ENCODE results near the gene CGN.

Gene CGN

DNA sequence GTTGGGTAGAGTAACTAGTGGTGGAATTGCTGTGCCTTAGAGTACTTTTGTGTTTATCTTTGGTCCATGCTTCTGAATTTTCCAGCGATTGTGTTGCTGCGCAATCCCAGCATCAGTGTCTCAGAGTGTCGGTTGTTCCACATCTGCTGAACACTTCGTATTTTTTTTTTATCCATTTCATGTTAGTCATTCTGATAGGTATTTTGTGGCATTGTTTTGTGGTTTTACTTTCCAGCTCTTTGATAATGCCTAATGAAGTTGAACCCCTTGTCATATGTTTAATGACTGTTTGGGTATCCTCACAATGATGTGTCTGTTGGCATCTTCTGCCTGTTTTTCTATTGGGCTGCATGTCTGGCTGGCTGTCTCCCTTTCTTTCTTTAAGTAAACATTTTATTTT, 42.5 kb downstream of the CGN start:
- H3K4me3 ChIP-seq (ENCODE audit: low read depth, low read length), result no peak overlapping the region
- TF ChIP-seq, protein P1, sequence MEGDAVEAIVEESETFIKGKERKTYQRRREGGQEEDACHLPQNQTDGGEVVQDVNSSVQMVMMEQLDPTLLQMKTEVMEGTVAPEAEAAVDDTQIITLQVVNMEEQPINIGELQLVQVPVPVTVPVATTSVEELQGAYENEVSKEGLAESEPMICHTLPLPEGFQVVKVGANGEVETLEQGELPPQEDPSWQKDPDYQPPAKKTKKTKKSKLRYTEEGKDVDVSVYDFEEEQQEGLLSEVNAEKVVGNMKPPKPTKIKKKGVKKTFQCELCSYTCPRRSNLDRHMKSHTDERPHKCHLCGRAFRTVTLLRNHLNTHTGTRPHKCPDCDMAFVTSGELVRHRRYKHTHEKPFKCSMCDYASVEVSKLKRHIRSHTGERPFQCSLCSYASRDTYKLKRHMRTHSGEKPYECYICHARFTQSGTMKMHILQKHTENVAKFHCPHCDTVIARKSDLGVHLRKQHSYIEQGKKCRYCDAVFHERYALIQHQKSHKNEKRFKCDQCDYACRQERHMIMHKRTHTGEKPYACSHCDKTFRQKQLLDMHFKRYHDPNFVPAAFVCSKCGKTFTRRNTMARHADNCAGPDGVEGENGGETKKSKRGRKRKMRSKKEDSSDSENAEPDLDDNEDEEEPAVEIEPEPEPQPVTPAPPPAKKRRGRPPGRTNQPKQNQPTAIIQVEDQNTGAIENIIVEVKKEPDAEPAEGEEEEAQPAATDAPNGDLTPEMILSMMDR (IDR thresholded peaks at IDR 0.05; ENCODE audit: control insufficient read depth, extremely low read depth, insufficient read depth), result no peak
- DNase-seq (ENCODE audit: low read depth), result no peak

DNA sequence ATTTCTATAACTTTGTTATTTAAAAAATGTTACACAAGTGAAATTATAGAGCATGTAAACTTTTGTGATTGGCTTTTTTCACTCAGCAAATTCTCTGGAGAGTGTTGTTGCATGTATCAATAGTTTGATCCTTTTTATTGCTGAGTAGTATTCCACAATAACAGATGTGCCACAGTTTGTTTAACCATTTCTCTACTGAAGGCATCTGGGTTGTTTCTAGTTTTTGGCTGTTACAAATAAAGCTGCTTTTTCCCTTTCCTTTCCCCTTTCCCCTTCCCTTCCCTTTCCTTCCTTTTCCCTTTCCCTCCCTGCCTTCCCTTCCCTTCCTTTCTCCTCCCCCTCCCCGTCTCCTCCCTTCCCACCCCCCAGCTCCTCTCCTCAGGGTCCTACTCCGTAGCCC, 44.9 kb downstream of the CGN start:
- H3K4me3 ChIP-seq (ENCODE audit: low read depth, low read length), result no peak overlapping the region
- TF ChIP-seq, protein P1 (IDR thresholded peaks at IDR 0.05; ENCODE audit: control insufficient read depth, extremely low read depth, insufficient read depth), result no peak
- DNase-seq (ENCODE audit: low read depth), result no peak

DNA sequence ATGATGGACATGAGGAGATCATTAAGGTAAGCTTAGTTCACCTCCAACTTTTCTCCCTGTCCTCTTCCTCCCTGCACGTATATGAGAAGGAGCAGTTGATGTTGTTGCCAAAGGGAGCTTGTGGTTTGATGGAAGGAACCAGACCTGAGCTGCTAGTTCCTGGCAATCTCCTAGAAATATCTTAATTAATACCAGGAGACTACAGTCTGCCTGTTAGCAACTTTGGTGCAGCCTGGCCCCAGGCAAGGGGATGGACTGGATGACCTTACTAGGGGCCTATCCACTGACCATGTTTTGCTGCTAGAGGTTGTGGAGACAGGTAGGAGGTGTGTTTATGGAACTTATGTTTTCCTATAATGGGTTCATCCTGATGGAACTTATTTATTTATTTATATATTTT, 51.5 kb downstream of the CGN start:
- DNase-seq (ENCODE audit: low read depth), result no peak
- TF ChIP-seq, protein P1 (IDR thresholded peaks at IDR 0.05; ENCODE audit: control insufficient read depth, extremely low read depth, insufficient read depth), result no peak
- H3K4me3 ChIP-seq (ENCODE audit: low read depth, low read length), result no peak overlapping the region

DNA sequence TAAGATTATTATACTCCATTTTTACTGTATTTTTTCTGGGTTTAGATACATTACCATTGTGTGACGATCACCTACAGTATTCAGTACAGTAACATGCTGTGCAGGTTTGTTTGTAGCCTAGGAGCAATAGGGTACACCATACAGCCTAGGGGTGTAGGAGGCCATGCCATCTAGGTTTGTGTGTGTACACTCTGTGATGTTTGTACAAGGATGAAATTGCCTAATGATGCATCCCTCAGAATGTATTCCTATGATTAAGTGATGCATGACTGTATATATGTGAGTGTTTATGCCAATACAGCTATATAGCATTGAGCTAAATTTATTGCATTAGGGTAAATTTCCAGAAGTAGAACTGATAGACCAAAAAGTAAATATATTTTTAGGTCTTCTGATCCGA, 52.2 kb downstream of the CGN start:
- TF ChIP-seq, protein P1 (IDR thresholded peaks at IDR 0.05; ENCODE audit: control insufficient read depth, extremely low read depth, insufficient read depth), result no peak
- no peak for DNase-seq (ENCODE audit: low read depth)
- no peak overlapping the region for H3K4me3 ChIP-seq (ENCODE audit: low read depth, low read length)

DNA sequence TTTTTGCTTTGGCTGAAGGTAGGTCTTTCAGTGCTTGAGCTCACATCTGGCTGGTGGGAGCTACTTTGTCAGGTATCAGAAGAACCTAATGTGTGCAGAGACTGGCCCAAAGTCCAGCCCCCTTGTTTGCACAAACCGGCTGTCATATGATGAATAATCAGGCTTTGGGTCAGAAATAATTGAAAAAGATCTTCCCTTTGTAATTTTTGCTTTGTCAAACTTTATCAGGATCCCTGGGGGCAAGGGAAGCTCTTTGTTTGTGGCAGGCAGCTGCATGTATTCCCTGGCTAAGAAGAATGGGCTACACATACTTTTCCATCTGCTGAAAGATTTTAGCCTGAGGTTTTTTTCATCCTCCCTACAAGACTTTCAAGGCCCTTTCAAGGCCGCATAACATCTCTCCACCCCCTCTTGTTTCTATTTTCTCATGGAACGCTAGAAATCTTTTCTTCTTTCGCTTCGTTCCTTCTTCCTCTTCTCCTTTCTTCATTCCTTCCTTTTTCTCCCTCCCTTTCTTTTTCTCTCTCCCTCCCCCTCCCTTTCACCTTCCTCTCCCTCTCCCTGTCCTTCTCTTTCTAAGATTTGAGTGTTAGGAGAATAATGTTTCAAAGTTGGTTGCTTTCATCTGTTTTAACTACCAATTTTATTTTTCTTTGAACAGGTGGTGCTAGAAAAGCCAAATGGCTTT, 54.5 kb downstream of the CGN start:
- no peak for DNase-seq (ENCODE audit: low read depth)
- TF ChIP-seq, protein P1 (IDR thresholded peaks at IDR 0.05; ENCODE audit: control insufficient read depth, extremely low read depth, insufficient read depth), result no peak
- H3K4me3 ChIP-seq (ENCODE audit: low read depth, low read length), result no peak overlapping the region

DNA sequence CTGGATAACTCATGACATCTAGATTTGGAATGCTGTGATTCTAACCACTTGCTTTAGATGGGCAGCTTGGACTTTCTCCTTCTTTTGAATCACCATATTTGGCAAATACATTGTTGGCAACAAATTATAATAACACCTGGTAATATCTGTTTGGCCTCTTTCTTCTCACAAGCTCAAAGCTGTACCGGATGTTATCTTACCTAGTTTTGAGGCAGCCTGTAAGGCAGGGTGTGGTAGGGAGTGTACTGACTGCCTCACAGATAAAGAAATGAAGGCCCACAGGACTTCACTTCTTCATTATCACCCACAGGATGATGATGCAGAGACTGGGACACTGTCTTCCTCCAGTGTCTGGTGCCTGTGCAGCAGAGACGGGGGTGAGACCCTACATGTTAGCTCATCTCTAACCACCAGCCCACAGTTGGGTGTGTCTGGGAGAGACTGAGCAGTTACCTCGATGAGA, 57.5 kb downstream of the CGN start:
- TF ChIP-seq, protein P1 (IDR thresholded peaks at IDR 0.05; ENCODE audit: control insufficient read depth, extremely low read depth, insufficient read depth), result no peak
- DNase-seq (ENCODE audit: low read depth), result no peak
- no peak overlapping the region for H3K4me3 ChIP-seq (ENCODE audit: low read depth, low read length)

DNA sequence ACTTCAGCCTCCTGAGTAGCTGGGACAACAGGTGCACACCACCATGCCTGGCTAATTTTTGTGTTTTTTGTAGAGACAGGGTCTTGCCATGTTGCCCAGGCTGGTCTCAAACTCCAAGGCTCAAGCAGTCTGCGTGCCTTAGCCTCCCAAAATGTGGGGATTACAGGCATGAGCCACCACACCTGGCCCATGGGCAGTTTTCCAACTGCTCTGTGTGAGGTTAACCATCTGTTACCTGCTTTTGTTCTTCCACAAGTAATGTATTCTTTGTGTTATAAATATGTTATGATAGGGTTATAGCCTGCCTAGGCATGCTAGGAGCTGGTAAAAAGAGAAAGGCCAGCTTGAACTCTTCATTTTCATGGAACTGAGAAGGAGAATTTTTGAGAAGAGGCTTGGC, 59.6 kb downstream of the CGN start:
- DNase-seq (ENCODE audit: low read depth), result no peak
- H3K4me3 ChIP-seq (ENCODE audit: low read depth, low read length), result no peak overlapping the region
- TF ChIP-seq, protein P1 (IDR thresholded peaks at IDR 0.05; ENCODE audit: control insufficient read depth, extremely low read depth, insufficient read depth), result no peak

All from LNCaP clone FGC (cell line).